Astrocyte of the cerebellum (primary cell): ENCODE data around the gene GNB5.

ENCODE experiments used
- DNase-seq: peaks from one replicate; pipeline ENCODE4 v3.0.0-alpha.2; 2011; ENCODE audit warnings: low read depth
- H3K4me3 ChIP-seq: 2 replicates; pipeline ENCODE4 v1.5.1; 2011; ENCODE audit warnings: mild to moderate bottlenecking, low read depth, low read length, moderate library complexity
- in situ Hi-C: cut with HindIII; loops from 2 replicates; pipeline ENCODE4 v1.10.0; 2017; ENCODE audit warnings: low sequenced_read_pairs
- TF ChIP-seq, protein P1 (sequence below): IDR thresholded peaks from 2 replicates; pipeline ENCODE4 v1.5.1; 2012; ENCODE audit warnings: low read length, low read depth, moderate library complexity, mild to moderate bottlenecking; ENCODE audit errors: missing control alignments

Gene GNB5

GRCh38 chr15:52068004-52068615 is 123.1 kb downstream of the GNB5 start:
- TF ChIP-seq, protein P1, sequence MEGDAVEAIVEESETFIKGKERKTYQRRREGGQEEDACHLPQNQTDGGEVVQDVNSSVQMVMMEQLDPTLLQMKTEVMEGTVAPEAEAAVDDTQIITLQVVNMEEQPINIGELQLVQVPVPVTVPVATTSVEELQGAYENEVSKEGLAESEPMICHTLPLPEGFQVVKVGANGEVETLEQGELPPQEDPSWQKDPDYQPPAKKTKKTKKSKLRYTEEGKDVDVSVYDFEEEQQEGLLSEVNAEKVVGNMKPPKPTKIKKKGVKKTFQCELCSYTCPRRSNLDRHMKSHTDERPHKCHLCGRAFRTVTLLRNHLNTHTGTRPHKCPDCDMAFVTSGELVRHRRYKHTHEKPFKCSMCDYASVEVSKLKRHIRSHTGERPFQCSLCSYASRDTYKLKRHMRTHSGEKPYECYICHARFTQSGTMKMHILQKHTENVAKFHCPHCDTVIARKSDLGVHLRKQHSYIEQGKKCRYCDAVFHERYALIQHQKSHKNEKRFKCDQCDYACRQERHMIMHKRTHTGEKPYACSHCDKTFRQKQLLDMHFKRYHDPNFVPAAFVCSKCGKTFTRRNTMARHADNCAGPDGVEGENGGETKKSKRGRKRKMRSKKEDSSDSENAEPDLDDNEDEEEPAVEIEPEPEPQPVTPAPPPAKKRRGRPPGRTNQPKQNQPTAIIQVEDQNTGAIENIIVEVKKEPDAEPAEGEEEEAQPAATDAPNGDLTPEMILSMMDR = no peak
- in situ Hi-C loops = no loop called here
- no peak for DNase-seq
- H3K4me3 ChIP-seq = no peak overlapping the region

DNA sequence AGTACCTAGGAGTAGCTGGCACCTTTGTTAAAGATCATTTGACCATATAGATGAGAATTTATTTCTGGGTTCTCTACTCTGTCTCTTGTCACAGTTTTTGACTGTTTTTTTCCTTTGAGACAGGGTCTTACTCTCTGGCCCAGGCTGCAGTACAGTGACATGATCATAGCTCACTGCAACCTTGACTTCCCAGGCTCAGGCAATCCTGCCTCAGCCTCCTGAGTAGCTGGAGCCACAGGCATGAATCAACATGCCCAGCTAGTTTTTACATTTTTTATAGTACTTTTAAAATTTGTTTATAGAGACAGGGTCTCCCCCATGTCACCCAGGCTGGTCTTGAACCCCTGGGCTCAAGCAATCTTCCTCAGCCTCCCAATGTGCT is 123.7 kb downstream of the GNB5 start:
- in situ Hi-C loops = no loop called here
- TF ChIP-seq, protein P1 = no peak
- DNase-seq = no peak
- no peak overlapping the region for H3K4me3 ChIP-seq

DNA sequence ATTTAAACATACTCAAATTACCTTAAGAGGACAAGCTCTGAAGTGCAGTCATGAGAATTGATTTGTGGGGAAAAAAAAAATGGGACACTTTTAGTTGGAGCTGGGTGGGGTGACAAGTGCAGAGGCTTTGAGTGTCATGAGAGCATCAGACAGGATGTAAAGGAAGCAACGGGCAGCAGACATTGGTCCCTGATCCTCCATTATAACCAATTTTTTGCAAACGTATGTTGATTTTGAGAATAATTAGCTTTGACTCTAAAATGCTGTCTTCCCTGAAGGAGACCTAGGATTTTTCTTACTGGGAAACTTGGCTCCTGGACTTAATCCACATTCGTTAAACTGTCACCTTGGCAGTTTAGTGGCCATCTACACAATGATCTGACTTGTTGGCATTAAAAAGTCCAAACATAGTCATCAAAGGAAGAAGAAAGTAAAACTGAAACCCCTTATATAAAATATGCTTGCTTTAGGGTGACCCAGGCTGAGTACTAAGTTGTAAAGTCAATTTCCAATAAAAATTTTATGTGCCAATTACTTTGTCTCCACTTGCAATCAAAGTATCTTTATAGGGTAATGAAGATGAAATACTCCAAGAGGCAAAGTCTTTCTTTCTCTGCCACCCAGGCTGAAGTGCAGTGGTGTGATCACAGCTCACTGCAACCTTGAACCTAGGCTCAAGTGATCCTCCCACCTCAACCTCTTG is 124.2 kb downstream of the GNB5 start:
- no peak for DNase-seq
- in situ Hi-C loops = no loop called here
- no peak overlapping the region for H3K4me3 ChIP-seq
- TF ChIP-seq, protein P1 = no peak
